CD14-positive monocyte (primary cell): ENCODE measurements around the gene SHE. TPM values are rescaled to one million over a fixed set of nuclear protein-coding genes. Genes with fewer than 3 reads are reported as not detected.
"Not testable (repeated sequence)": the region's sequence is repeated elsewhere in the genome, so short reads cannot be mapped to it uniquely, and the experiment has no call there.

Experiments used
- DNase-seq, 3 donors: peaks; one replicate each; pipeline ENCODE4 v3.0.0-alpha.2; 2011 to 2022
- H2AFZ ChIP-seq: 2 replicates; pipeline ENCODE4 v1.6.0; 2012; ENCODE audit warnings: mild to moderate bottlenecking, low read depth, low read length, inconsistent platforms; ENCODE audit not compliant: insufficient read depth, poor library complexity, severe bottlenecking
- H3K27ac ChIP-seq, 2 donors: 1 replicate in 1 of 2; 2 replicates in 1 of 2; pipeline ENCODE4 v1.5.1; 2012 to 2013; ENCODE audit warnings: low read length in 2 of 2, control low read depth in 1 of 2, inconsistent platforms in 1 of 2, low read depth in 1 of 2, mild to moderate bottlenecking in 1 of 2
- H3K27me3 ChIP-seq, 2 donors: one replicate each; pipeline versions ENCODE4 v1.6.0 to v1.6.1; 2011 to 2013; ENCODE audit warnings: low read length in 2 of 2; ENCODE audit not compliant: control insufficient read depth in 2 of 2, insufficient read depth in 2 of 2
- H3K36me3 ChIP-seq, 2 donors: replicated peaks in 1 of 2; 1 replicate in 1 of 2; 2 replicates in 1 of 2; pipeline versions ENCODE4 v1.5.1 to v1.6.1; 2012 to 2013; ENCODE audit warnings: low read length in 2 of 2, control low read depth in 1 of 2, inconsistent platforms in 1 of 2, mild to moderate bottlenecking in 1 of 2; ENCODE audit not compliant: insufficient read depth in 2 of 2, control insufficient read depth in 1 of 2
- H3K4me1 ChIP-seq, 2 donors: 1 replicate in 1 of 2; 2 replicates in 1 of 2; pipeline versions ENCODE4 v1.5.1 to v1.6.1; 2012 to 2013; ENCODE audit warnings: low read length in 2 of 2, control low read depth in 1 of 2, inconsistent platforms in 1 of 2, mild to moderate bottlenecking in 1 of 2, moderate library complexity in 1 of 2; ENCODE audit not compliant: insufficient read depth in 2 of 2, control insufficient read depth in 1 of 2
- H3K4me2 ChIP-seq: replicated peaks from 2 replicates; pipeline ENCODE3; 2012; ENCODE audit warnings: low read length, moderate library complexity, mild to moderate bottlenecking; ENCODE audit not compliant: poor library complexity, severe bottlenecking; ENCODE audit errors: extremely low read depth
- H3K4me3 ChIP-seq, 3 experiments: fragments of 200-600 bp in 1 of 3; sonication (generic) in 1 of 3; replicated peaks in 1 of 3; 1 replicate in 2 of 3; 2 replicates in 1 of 3; pipeline ENCODE4 v1.5.1; 2011 to 2013; ENCODE audit warnings: low read length in 3 of 3, mild to moderate bottlenecking in 3 of 3, control low read depth in 2 of 3, low read depth in 2 of 3, inconsistent platforms in 1 of 3, moderate library complexity in 1 of 3
- H3K79me2 ChIP-seq: 2 replicates; pipeline ENCODE4 v1.6.0; 2012; ENCODE audit warnings: mild to moderate bottlenecking, control low read depth, inconsistent platforms, low read length, moderate library complexity; ENCODE audit not compliant: insufficient read depth
- H3K9ac ChIP-seq: 2 replicates; pipeline ENCODE4 v1.6.0; 2017; ENCODE audit warnings: low read length, mild to moderate bottlenecking; ENCODE audit not compliant: insufficient read depth, poor library complexity, severe bottlenecking
- H3K9me3 ChIP-seq, 2 donors: replicated peaks in 1 of 2; 1 replicate in 1 of 2; 2 replicates in 1 of 2; pipeline versions ENCODE4 v1.5.1 to v1.6.1; 2012 to 2013; ENCODE audit warnings: low read length in 2 of 2, control low read depth in 1 of 2; ENCODE audit not compliant: control insufficient read depth in 1 of 2, insufficient read depth in 1 of 2
- H4K20me1 ChIP-seq: 2 replicates; pipeline ENCODE4 v1.6.0; 2012; ENCODE audit warnings: mild to moderate bottlenecking, low read length, control low read depth, moderate library complexity; ENCODE audit not compliant: insufficient read depth
- H3K27ac Mint-ChIP-seq, 7 donors: one replicate each; pipeline ENCODE4 v1.8.0; 2020; ENCODE audit warnings: mild to moderate bottlenecking in 7 of 7, mixed read lengths in 7 of 7, moderate library complexity in 6 of 7, inconsistent platforms in 2 of 7
- H3K27me3 Mint-ChIP-seq, 3 donors: one replicate each; pipeline ENCODE4 v1.8.0; 2021 to 2022; ENCODE audit warnings: low read depth in 3 of 3, mild to moderate bottlenecking in 3 of 3, mixed read lengths in 3 of 3, moderate library complexity in 3 of 3, inconsistent platforms in 1 of 3
- H3K36me3 Mint-ChIP-seq, 2 donors: one replicate each; pipeline ENCODE4 v1.8.0; 2020; ENCODE audit warnings: mixed read lengths in 2 of 2, inconsistent platforms in 1 of 2, mild to moderate bottlenecking in 1 of 2
- H3K4me1 Mint-ChIP-seq: one replicate; pipeline ENCODE4 v1.8.0; 2020; ENCODE audit warnings: mild to moderate bottlenecking, mixed read lengths
- H3K4me3 Mint-ChIP-seq, 2 donors: one replicate each; pipeline ENCODE4 v1.8.0; 2020; ENCODE audit warnings: mild to moderate bottlenecking in 2 of 2, mixed read lengths in 2 of 2, moderate library complexity in 1 of 2
- H3K9me3 Mint-ChIP-seq, 7 donors: one replicate each; pipeline ENCODE4 v1.8.0; 2020 to 2022; ENCODE audit warnings: mixed read lengths in 7 of 7, mild to moderate bottlenecking in 6 of 7, moderate library complexity in 6 of 7, inconsistent platforms in 2 of 7
- WGBS: methylation state at CpG from one replicate; pipeline ENCODE4 v1.1.5; 2013; ENCODE audit warnings: missing lambda C conversion rate; ENCODE audit not compliant: insufficient coverage; 5-methylcytosine and 5-hydroxymethylcytosine counted together
- intact Hi-C, 2 donors: fragments of 100-400 bp; cut with micrococcal nuclease; formaldehyde crosslinking; loops; one replicate each; pipeline versions ENCODE4 v1.15.0 to v1.15.1; 2023
- polyA plus RNA-seq, 3 donors: library from polyadenylated mRNA; depleted of rRNA in 1 of 3; unstranded in 2 of 3; stranded (reverse) in 1 of 3; fragments of 300-500 nt in 2 of 3; fragments of >200 nt in 1 of 3; fragmentation: Illumina TruSeq in 2 of 3; gene quantifications; 1 replicate in 2 of 3; 2 replicates in 1 of 3; pipeline ENCODE4 v1.2.3, GENCODE V29; 2012 to 2021
- TF ChIP-seq, protein P1 (sequence below): fragments of 200-600 bp; IDR thresholded peaks from one replicate; pipeline ENCODE4 v1.8.0; 2022; ENCODE audit warnings: antibody characterized with exemption, mild to moderate bottlenecking

SHE gene
- polyA plus RNA-seq, 3 donors: not detected

DNA sequence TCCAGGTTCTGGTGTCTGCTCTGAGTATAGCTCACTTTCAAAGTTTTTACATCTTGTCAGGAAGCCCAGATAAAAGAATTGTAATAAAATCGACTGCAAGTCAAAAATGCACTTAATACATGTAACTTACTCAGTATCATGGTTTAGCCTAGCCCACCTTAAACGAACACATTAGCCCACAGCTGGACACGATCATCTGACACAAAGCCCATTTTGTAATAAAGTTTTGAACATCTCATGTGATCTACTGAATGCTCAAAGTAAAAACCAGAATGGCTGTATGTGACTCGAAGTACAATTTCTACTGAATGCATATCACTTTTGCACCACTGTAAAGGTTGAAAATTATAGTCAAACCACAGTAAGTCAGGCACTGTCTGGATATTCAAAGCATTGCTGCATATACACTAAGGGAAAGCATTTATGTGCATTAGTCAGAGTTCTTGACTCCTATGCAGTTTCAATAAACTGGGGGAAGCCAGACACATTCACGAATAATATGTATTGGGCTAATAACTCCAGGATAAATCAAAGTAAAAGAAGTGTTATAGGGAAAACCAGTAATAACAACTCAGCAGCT lies 12.4 kb downstream of the SHE start:
- Histone ChIP-seq H3K79me2 (no peaks in the 10 kb centered on the region), H3K9ac (no peak overlapping the region), H2AFZ (no peak overlapping the region), H3K27me3 (no peaks in the 10 kb centered on the region), H3K27ac (no peak overlapping the region), H3K9me3 (no peaks in the 10 kb centered on the region), H3K4me2 (no peak overlapping the region), H3K36me3 (no peaks in the 10 kb centered on the region), H3K4me3 (no peak overlapping the region), H4K20me1 (no peaks in the 10 kb centered on the region), H3K4me1 (peaks cover 72 to 80% of the 10 kb centered on the region in 2 donors)
- Mint-ChIP-seq H3K4me1 (peaks cover 74% of the 10 kb centered on the region), H3K4me3 (no peak overlapping the region), H3K9me3 (peaks cover 0 to 2% (median 0%) of the 10 kb centered on the region in 7 donors), H3K36me3 (peaks cover 0 to 2% of the 10 kb centered on the region in 2 donors), H3K27me3 (peaks cover 0 to 7% (median 5%) of the 10 kb centered on the region in 3 donors), H3K27ac (no peak overlapping the region)
- WGBS: 100% methylated on average over 1 of the region's 5 CpGs
- intact Hi-C loops: loop anchor here in 1 of 2 donors (10.0 kb wide), 1 partner anchor 395 kb away; no protein-coding TSS in a partner anchor
- no peak for DNase-seq
- TF ChIP-seq, protein P1, sequence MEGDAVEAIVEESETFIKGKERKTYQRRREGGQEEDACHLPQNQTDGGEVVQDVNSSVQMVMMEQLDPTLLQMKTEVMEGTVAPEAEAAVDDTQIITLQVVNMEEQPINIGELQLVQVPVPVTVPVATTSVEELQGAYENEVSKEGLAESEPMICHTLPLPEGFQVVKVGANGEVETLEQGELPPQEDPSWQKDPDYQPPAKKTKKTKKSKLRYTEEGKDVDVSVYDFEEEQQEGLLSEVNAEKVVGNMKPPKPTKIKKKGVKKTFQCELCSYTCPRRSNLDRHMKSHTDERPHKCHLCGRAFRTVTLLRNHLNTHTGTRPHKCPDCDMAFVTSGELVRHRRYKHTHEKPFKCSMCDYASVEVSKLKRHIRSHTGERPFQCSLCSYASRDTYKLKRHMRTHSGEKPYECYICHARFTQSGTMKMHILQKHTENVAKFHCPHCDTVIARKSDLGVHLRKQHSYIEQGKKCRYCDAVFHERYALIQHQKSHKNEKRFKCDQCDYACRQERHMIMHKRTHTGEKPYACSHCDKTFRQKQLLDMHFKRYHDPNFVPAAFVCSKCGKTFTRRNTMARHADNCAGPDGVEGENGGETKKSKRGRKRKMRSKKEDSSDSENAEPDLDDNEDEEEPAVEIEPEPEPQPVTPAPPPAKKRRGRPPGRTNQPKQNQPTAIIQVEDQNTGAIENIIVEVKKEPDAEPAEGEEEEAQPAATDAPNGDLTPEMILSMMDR: no peak

DNA sequence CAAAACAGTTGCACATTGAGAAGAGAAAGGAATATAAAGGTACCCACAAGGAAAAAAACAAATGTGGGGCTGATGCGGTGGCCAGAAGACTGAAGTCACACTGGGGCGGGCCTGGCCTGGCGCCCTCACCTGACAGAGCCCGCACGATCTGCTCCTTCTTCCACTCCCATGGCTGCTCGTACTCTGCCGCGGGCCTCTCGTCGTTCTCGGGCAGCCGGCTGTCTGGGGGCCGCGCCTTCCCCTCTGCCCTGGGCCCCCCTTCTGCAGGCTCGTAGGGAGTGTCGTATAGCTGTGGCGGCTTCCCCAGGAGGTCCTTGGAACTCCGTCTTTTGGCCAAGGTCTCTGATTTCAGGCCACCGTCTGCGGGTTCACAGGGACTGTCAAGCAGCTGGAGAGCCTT lies 13.3 kb downstream of the SHE start:
- TF ChIP-seq, protein P1: no peak
- Histone ChIP-seq H3K4me2 (no peak overlapping the region), H3K36me3 (no peaks in the 10 kb centered on the region), H3K9ac (no peak overlapping the region), H3K4me1 (peaks cover 77 to 87% of the 10 kb centered on the region in 2 donors), H3K9me3 (no peaks in the 10 kb centered on the region), H4K20me1 (no peaks in the 10 kb centered on the region), H2AFZ (no peak overlapping the region), H3K27ac (no peak overlapping the region), H3K27me3 (no peaks in the 10 kb centered on the region), H3K79me2 (no peaks in the 10 kb centered on the region), H3K4me3 (no peak overlapping the region)
- peaks cover 0 to 2% (median 0%) of the 10 kb centered on the region in 7 donors for H3K9me3 Mint-ChIP-seq
- H3K27me3 Mint-ChIP-seq: peaks cover 0 to 7% (median 5%) of the 10 kb centered on the region in 3 donors
- peaks cover 81% of the 10 kb centered on the region for H3K4me1 Mint-ChIP-seq
- peaks cover 0 to 2% of the 10 kb centered on the region in 2 donors for H3K36me3 Mint-ChIP-seq
- intact Hi-C loops: loop anchor here in 1 of 2 donors (10.0 kb wide), 1 partner anchor 396 kb away; no protein-coding TSS in a partner anchor
- WGBS: 94% methylated on average over 20 of the region's 20 CpGs
- H3K4me3 Mint-ChIP-seq: no peak overlapping the region
- no peak for DNase-seq
- H3K27ac Mint-ChIP-seq: no peak overlapping the region

DNA sequence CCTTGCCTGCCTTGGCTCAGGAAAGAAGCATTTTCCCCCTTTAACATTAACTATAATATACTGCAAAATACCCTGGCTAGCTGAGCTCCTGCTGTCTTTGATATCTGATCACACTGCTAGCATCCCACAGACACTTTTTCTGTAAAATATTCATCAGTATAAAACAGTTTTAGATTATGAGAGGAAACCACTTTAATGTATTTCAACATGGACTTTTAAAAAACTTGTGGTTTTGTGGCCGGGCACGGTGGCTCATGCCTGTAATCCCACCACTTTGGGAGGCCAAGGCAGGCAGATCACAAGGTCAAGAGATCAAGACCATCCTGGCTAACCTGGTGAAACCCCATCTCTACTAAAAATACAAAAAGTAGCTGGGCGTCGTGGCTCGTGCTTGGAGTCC lies 15.5 kb downstream of the SHE start:
- not testable (repeated sequence) for H3K9me3 Mint-ChIP-seq
- peak overlapping the region in 2 of 7 donors; percentile 41 to 73 for H3K27ac Mint-ChIP-seq

More for the DNA sequence above, 15.5 kb downstream of the SHE start:
- not testable (repeated sequence) for H2AFZ ChIP-seq, H3K4me2 ChIP-seq, H3K36me3 Mint-ChIP-seq, H3K27ac ChIP-seq, H3K9me3 ChIP-seq, H3K79me2 ChIP-seq, H3K27me3 Mint-ChIP-seq, DNase-seq, H3K4me3 Mint-ChIP-seq, H3K36me3 ChIP-seq, H3K27me3 ChIP-seq, H3K9ac ChIP-seq, H3K4me3 ChIP-seq, H4K20me1 ChIP-seq
- peaks cover 55 to 69% of the 10 kb centered on the region in 2 donors for H3K4me1 ChIP-seq
- WGBS: 10% methylated on average over 4 of the region's 5 CpGs
- peaks cover 62% of the 10 kb centered on the region for H3K4me1 Mint-ChIP-seq
- intact Hi-C loops: loop anchor here in 1 of 2 donors (10.0 kb wide), 1 partner anchor 398 kb away; no protein-coding TSS in a partner anchor
